ENCODE measurements around the gene FRMPD2. TPM values are rescaled to one million over a fixed set of nuclear protein-coding genes. Genes with fewer than 3 reads are reported as not detected.

The FRMPD2 gene
- total and polyA plus RNA-seq, 2 of the 4 experiments (the other 2 are of a cell fraction): 0.18 TPM; not detected in 1

DNA sequence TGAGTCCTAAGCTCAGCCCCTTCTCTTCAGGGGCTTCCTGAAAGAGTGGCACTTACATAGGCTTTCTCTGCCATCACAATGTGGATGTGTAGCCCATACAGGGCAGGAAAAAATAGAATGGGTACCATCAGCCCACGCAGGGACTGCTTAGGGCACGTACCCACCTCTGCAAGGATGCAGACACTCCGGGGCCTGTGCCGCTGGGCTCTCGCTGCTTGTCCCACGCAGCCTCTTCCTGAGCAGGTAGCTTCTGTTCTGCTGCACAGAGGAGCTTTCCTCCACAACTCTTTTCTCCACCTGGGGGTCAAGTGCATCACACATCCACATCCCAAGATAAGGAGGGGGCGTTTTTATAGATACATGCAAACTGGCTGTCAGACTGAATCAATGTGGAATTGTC lies 34.3 kb downstream of the FRMPD2 start:
- CTCF ChIA-PET: no interaction called here
- no peak overlapping the region for H2AK5ac ChIP-seq (ENCODE audit: low read depth, low read length)
- dilution Hi-C loops (cut with HindIII; ENCODE audit: low sequenced_read_pairs, unreplicated experiment): no loop called here
- H3K18ac ChIP-seq (ENCODE audit: low read depth, low read length): no peak overlapping the region
- TF ChIP-seq, protein P1, sequence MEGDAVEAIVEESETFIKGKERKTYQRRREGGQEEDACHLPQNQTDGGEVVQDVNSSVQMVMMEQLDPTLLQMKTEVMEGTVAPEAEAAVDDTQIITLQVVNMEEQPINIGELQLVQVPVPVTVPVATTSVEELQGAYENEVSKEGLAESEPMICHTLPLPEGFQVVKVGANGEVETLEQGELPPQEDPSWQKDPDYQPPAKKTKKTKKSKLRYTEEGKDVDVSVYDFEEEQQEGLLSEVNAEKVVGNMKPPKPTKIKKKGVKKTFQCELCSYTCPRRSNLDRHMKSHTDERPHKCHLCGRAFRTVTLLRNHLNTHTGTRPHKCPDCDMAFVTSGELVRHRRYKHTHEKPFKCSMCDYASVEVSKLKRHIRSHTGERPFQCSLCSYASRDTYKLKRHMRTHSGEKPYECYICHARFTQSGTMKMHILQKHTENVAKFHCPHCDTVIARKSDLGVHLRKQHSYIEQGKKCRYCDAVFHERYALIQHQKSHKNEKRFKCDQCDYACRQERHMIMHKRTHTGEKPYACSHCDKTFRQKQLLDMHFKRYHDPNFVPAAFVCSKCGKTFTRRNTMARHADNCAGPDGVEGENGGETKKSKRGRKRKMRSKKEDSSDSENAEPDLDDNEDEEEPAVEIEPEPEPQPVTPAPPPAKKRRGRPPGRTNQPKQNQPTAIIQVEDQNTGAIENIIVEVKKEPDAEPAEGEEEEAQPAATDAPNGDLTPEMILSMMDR (conservative IDR thresholded peaks at IDR 0.05; ENCODE audit: low read depth, low read length): no peak
- TF ChIP-seq FOS (IDR thresholded peaks at IDR 0.05; ENCODE audit: low read depth, low read length) (no peak), MAFK (IDR thresholded peaks at IDR 0.05; ENCODE audit: low read depth, low read length) (no peak), CHD1 (IDR thresholded peaks at IDR 0.05; ENCODE audit: low read depth, low read length) (no peak), BHLHE40 (IDR thresholded peaks at IDR 0.05; ENCODE audit: low read depth, low read length) (no peak), POLR2A (IDR thresholded peaks at IDR 0.05; ENCODE audit: low read depth, low read length) (no peak), SMC3 (IDR thresholded peaks at IDR 0.05; ENCODE audit: low read depth, low read length) (no peak), NFE2L2 (IDR thresholded peaks at IDR 0.05; ENCODE audit: low read depth, low read length) (no peak), MXI1 (IDR thresholded peaks at IDR 0.05; ENCODE audit: borderline replicate concordance, low read depth, low read length) (no peak), RCOR1 (IDR thresholded peaks at IDR 0.05; ENCODE audit: insufficient replicate concordance, low read length) (no peak), MAZ (IDR thresholded peaks at IDR 0.05; ENCODE audit: borderline replicate concordance, low read depth, low read length) (no peak), RFX5 (IDR thresholded peaks at IDR 0.05; ENCODE audit: low read depth, low read length) (no peak)
- TF ChIP-seq, protein P2, sequence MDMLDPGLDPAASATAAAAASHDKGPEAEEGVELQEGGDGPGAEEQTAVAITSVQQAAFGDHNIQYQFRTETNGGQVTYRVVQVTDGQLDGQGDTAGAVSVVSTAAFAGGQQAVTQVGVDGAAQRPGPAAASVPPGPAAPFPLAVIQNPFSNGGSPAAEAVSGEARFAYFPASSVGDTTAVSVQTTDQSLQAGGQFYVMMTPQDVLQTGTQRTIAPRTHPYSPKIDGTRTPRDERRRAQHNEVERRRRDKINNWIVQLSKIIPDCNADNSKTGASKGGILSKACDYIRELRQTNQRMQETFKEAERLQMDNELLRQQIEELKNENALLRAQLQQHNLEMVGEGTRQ (IDR thresholded peaks at IDR 0.05; ENCODE audit: low read depth, low read length): no peak
- TF ChIP-seq, protein P3, sequence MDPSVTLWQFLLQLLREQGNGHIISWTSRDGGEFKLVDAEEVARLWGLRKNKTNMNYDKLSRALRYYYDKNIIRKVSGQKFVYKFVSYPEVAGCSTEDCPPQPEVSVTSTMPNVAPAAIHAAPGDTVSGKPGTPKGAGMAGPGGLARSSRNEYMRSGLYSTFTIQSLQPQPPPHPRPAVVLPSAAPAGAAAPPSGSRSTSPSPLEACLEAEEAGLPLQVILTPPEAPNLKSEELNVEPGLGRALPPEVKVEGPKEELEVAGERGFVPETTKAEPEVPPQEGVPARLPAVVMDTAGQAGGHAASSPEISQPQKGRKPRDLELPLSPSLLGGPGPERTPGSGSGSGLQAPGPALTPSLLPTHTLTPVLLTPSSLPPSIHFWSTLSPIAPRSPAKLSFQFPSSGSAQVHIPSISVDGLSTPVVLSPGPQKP (IDR thresholded peaks at IDR 0.05; ENCODE audit: borderline replicate concordance, low read depth, low read length): no peak
- no peaks in the 10 kb centered on the region for H4K20me1 ChIP-seq (ENCODE audit: insufficient read depth, low read length)
- no peaks in the 10 kb centered on the region for H3K79me1 ChIP-seq (ENCODE audit: low read depth in 1 of 2, low read length in 2 of 2)
- intact Hi-C loops (cut with micrococcal nuclease): no loop called here
- no peak overlapping the region for H2BK15ac ChIP-seq (ENCODE audit: low read depth, low read length)
- WGBS, 2 experiments (ENCODE audit: extremely low coverage in 2 of 2, insufficient read length in 1 of 2): no CpG with 5 or more reads among the region's 7 CpGs
- H2BK20ac ChIP-seq (ENCODE audit: low read depth, low read length): no peak overlapping the region
- no peaks in the 10 kb centered on the region for H3K36me3 ChIP-seq (ENCODE audit: control insufficient read depth, insufficient read depth, low read length)
- no peak for ATAC-seq (ENCODE audit: low read depth)
- H2AK9ac ChIP-seq (replicated peaks; ENCODE audit: low read depth, low read length, poor library complexity): no peak overlapping the region
- no peak overlapping the region for H3K9ac ChIP-seq (ENCODE audit: low read depth, low read length)
- no peak overlapping the region for H3K27ac ChIP-seq (ENCODE audit: insufficient read depth, low read length)
- no peak overlapping the region for H3K23ac ChIP-seq (ENCODE audit: low read depth, low read length)
- H2BK120ac ChIP-seq (ENCODE audit: low read depth, low read length): no peak overlapping the region
- no peak overlapping the region for H4K8ac ChIP-seq (ENCODE audit: low read depth in 2 of 2, low read length in 2 of 2)
- no peak overlapping the region for H2AFZ ChIP-seq (replicated peaks; ENCODE audit: low read length, poor library complexity)
- no peaks in the 10 kb centered on the region for H3K9me3 ChIP-seq (ENCODE audit: control insufficient read depth, insufficient read depth, low read length)
- no peaks in the 10 kb centered on the region for H3K9me1 ChIP-seq (ENCODE audit: insufficient read depth, low read length)
- no peak overlapping the region for H3K4me3 ChIP-seq (ENCODE audit: insufficient read depth, low read depth, low read length)
- H4K91ac ChIP-seq (ENCODE audit: insufficient read depth, low read depth, low read length): no peak overlapping the region
- H3K27me3 ChIP-seq (ENCODE audit: control insufficient read depth, insufficient read depth, low read length): peaks cover 33% of the 10 kb centered on the region
- BruUV-seq (replicated peaks): no TSS peak
- H3K56ac ChIP-seq (ENCODE audit: extremely low read depth, insufficient read depth, low read length): no peak overlapping the region
- no peaks in the 10 kb centered on the region for H3K4me1 ChIP-seq (ENCODE audit: control insufficient read depth, insufficient read depth, low read length)
- H3K4me2 ChIP-seq (ENCODE audit: low read depth, low read length): no peak overlapping the region
- no peak overlapping the region for H2BK5ac ChIP-seq (ENCODE audit: low read depth, low read length, poor library complexity, severe bottlenecking)
- no peak overlapping the region for H4K5ac ChIP-seq (ENCODE audit: low read depth, low read length)
- no peak overlapping the region for H3K14ac ChIP-seq (replicated peaks; ENCODE audit: low read depth, low read length)
- POLR2A ChIA-PET (ENCODE audit: unreplicated experiment): interaction anchor here (0.9 kb wide), 1 partner anchor 15 kb away, joined by 5 read pairs; no protein-coding TSS in a partner anchor
- in situ Hi-C loops (cut with MboI; ENCODE audit: low sequenced_read_pairs): no loop called here
- no peak for DNase-seq
- no peak overlapping the region for H3K4ac ChIP-seq (ENCODE audit: low read depth, low read length)
